ENCODE data around the gene NXPE4. TPM values are rescaled to one million over a fixed set of nuclear protein-coding genes. Genes with fewer than 3 reads are reported as not detected.
"Not testable (repeated sequence)": the region's sequence is repeated elsewhere in the genome, so short reads cannot be mapped to it uniquely, and the experiment has no call there.

NXPE4 gene
- total RNA-seq, 2 donors from 2014 or later, result not detected

DNA sequence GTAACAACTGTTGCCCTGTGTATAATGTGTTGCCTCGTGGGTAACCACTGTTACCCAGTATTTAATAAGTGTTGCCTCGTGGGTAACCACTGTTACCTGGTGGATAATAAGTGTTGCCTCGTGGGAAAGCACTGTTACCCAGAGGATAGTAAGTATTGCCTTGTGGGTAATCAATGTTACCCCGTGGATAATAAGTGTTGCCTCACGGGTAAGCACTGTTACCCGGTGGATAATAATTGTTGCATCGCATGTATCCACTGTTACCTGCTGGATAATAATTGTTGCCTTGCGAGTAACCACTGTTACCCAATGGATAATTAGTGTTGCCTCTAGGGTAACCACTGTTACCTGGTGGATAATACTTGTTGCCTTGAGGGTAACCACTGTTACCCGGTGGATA lies 17.1 kb upstream of the NXPE4 start:
- Histone ChIP-seq H3K36me3 (replicated peaks in 1 of 2; ENCODE audit: insufficient read depth in 1 of 2, low read depth in 2 of 2) (no peaks in the 10 kb centered on the region), H3K27ac (no peak overlapping the region), H3K4me1 (no peaks in the 10 kb centered on the region), H3K9me3 (no peaks in the 10 kb centered on the region), H3K4me3 (no peak overlapping the region), H3K27me3 (no peaks in the 10 kb centered on the region)
- no peak for ATAC-seq
- WGBS, 2 donors, result 68 to 71% methylated on average over 9 of the region's 9 CpGs
- DNase-seq, result no peak
- TF ChIP-seq, protein P1, sequence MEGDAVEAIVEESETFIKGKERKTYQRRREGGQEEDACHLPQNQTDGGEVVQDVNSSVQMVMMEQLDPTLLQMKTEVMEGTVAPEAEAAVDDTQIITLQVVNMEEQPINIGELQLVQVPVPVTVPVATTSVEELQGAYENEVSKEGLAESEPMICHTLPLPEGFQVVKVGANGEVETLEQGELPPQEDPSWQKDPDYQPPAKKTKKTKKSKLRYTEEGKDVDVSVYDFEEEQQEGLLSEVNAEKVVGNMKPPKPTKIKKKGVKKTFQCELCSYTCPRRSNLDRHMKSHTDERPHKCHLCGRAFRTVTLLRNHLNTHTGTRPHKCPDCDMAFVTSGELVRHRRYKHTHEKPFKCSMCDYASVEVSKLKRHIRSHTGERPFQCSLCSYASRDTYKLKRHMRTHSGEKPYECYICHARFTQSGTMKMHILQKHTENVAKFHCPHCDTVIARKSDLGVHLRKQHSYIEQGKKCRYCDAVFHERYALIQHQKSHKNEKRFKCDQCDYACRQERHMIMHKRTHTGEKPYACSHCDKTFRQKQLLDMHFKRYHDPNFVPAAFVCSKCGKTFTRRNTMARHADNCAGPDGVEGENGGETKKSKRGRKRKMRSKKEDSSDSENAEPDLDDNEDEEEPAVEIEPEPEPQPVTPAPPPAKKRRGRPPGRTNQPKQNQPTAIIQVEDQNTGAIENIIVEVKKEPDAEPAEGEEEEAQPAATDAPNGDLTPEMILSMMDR (IDR thresholded peaks at IDR 0.05), result no peak
- TF ChIP-seq POLR2A (IDR thresholded peaks at IDR 0.05), result no peak
- intact Hi-C loops (cut with DNase I), result no loop called here

DNA sequence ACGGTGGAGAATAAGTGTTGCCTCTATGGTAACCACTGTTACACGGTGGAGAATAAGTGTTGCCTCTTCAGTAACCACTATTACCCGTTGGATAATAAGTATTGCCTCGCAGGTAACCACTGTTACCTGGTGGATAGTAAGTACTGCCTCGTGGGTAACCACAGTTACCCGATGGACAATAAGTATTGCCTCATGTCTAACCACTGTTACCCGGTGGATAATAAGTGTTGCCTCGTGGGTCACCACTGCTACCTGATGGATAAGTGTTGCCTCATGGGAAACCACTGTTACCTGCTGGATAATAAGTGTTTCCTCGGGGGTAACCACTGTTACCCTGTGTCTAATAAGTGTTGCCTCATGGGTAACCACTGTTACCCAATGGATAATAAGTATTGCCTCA lies 16.6 kb upstream of the NXPE4 start:
- ATAC-seq; H3K9me3 ChIP-seq; H3K4me1 ChIP-seq; H3K27ac ChIP-seq; H3K36me3 ChIP-seq (replicated peaks in 1 of 2; ENCODE audit: insufficient read depth in 1 of 2, low read depth in 2 of 2); DNase-seq; intact Hi-C loops (cut with DNase I); H3K27me3 ChIP-seq; H3K4me3 ChIP-seq: not testable (repeated sequence)
- 59% methylated on average over 9 of the region's 9 CpGs for WGBS, 2 donors

DNA sequence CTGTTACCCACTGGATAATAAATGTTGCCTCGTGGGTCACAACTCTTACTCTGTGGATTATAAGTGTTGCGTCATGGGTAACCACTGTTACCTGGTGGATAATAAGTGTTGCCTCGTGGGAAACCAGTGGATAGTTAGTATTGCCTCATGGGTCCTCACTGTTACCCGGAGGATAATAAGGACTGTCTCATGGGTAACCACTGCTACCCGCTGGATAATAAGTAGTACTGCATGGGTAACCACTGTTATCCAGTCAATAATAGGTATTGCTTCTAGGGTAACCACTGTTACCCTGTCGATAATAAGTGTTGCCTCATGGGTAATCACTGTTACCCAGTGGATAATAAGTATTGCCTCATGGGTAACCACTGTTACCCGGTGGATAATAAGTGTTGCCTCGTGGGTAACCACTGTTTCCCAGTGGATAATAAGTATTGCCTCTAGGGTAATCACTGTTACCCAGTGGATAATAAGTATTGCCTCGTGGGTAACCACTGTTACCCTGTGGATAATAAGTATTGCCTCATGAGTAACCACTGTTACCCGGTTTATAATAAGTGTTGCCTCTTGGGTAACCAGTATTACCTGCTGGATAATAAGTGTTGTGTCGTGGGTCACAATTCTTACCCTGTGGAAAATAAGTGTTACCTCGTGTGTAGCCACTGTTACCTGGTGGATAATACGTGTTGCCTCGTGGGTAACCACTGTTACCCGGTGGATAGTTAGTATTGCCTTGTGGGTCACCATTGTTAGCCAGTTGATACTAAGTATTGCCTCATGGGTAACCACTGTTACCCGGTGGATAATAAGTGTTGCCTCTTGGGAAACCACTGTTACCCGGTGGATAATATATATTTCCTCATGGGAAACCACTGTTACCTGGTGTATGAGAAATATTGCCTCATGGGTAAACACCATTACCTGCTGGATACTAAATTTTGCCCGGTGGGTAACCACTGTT lies 15.7 kb upstream of the NXPE4 start:
- ATAC-seq, result no peak
- 65 to 74% methylated on average over 18 of the region's 18 CpGs for WGBS, 2 donors
- intact Hi-C loops (cut with DNase I), result no loop called here
- DNase-seq, result no peak
- no peak overlapping the region for H3K27ac ChIP-seq
- H3K9me3 ChIP-seq, result no peaks in the 10 kb centered on the region
- no peaks in the 10 kb centered on the region for H3K36me3 ChIP-seq (replicated peaks in 1 of 2; ENCODE audit: insufficient read depth in 1 of 2, low read depth in 2 of 2)
- TF ChIP-seq, protein P1 (IDR thresholded peaks at IDR 0.05), result peak in 3 of 7 experiments; percentile 14 to 22 (median 18)
- no peak for TF ChIP-seq POLR2A (IDR thresholded peaks at IDR 0.05)
- H3K27me3 ChIP-seq, result no peaks in the 10 kb centered on the region
- H3K4me1 ChIP-seq, result no peaks in the 10 kb centered on the region
- H3K4me3 ChIP-seq, result no peak overlapping the region

DNA sequence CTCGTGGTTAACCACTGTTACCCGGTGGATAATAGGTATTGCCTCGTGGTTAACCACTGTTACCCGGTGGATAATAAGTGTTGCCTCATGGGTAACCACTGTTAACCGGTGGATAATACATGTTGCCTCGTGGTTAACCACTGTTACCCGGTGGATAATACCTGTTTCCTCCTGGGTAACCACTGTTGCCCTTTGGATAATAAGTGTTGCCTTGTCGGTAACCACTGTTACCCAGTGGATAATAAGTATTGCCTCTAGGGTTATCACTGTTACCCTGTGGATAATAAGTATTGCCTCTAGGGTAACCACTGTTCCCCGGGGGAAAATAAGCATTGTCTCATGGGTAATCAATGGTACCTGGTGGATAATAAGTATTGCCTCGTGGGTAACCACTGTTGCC lies 15.0 kb upstream of the NXPE4 start:
- ATAC-seq (no peak), DNase-seq (no peak)
- H3K27me3 ChIP-seq, result no peaks in the 10 kb centered on the region
- intact Hi-C loops (cut with DNase I), result no loop called here
- H3K27ac ChIP-seq, result no peak overlapping the region
- WGBS, 2 donors, result 63 to 79% methylated on average over 10 of the region's 10 CpGs
- TF ChIP-seq, protein P1 (IDR thresholded peaks at IDR 0.05), result no peak
- no peak for TF ChIP-seq POLR2A (IDR thresholded peaks at IDR 0.05)
- H3K4me1 ChIP-seq, result no peaks in the 10 kb centered on the region
- no peak overlapping the region for H3K4me3 ChIP-seq
- H3K36me3 ChIP-seq (replicated peaks in 1 of 2; ENCODE audit: insufficient read depth in 1 of 2, low read depth in 2 of 2), result no peaks in the 10 kb centered on the region
- H3K9me3 ChIP-seq, result no peaks in the 10 kb centered on the region

DNA sequence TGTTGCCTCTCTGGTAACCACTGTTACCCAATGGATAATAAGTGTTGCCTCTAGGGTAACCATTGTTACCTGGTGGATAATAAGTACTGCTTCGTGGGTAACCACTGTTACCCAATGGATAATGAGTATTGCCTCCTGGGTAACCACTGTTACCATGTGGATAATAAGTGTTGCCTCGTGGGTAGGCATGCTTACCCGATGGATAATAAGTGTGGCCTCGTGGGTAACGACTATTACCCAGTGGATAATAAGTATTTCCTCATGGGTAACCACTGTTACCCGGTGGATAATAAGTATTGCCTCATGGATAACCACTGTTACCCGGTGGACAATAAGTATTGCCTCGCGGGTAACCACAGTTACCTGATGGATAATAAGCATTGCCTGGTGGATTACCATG lies 13.8 kb upstream of the NXPE4 start:
- intact Hi-C loops (cut with DNase I), result no loop called here
- ATAC-seq, result no peak
- no peak for DNase-seq
- no peak overlapping the region for H3K4me3 ChIP-seq
- no peaks in the 10 kb centered on the region for H3K27me3 ChIP-seq
- H3K36me3 ChIP-seq (replicated peaks in 1 of 2; ENCODE audit: insufficient read depth in 1 of 2, low read depth in 2 of 2), result no peaks in the 10 kb centered on the region
- 59 to 65% methylated on average over 9 of the region's 9 CpGs for WGBS, 2 donors
- no peak overlapping the region for H3K27ac ChIP-seq
- H3K9me3 ChIP-seq, result no peaks in the 10 kb centered on the region
- TF ChIP-seq, protein P1 (IDR thresholded peaks at IDR 0.05), result no peak
- no peak for TF ChIP-seq POLR2A (IDR thresholded peaks at IDR 0.05)
- H3K4me1 ChIP-seq, result no peaks in the 10 kb centered on the region

DNA sequence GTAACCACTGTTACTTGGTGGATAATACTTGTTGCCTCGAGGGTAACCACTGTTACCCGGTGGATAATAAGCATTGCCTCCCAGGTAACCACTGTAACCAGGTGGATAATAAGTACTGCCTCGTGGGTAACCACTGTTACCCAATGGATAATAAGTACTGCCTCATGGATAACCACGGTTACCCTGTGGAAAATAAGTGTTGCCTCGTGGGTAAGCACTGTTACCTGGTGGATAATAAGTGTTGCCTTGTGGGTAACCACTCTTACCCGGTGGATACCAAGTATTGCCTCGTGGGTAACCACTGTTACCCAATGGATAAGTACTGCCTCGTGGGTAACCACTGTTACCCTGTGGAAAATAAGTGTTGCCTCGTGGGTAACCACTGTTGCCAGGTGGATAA lies 13.0 kb upstream of the NXPE4 start:
- WGBS, 2 donors, result 49 to 65% methylated on average over 8 to 9 of the region's 9 CpGs
- ATAC-seq; H3K27ac ChIP-seq; H3K9me3 ChIP-seq; DNase-seq; intact Hi-C loops (cut with DNase I); H3K27me3 ChIP-seq; H3K4me3 ChIP-seq; H3K36me3 ChIP-seq (replicated peaks in 1 of 2; ENCODE audit: insufficient read depth in 1 of 2, low read depth in 2 of 2); H3K4me1 ChIP-seq: not testable (repeated sequence)

All from body of pancreas (tissue), 4 donors.